Astrocyte of the spinal cord (primary cell): Measurements from ENCODE around the gene PPP2R5E.

Experiments
- DNase-seq: peaks from one replicate; pipeline ENCODE4 v3.0.0; 2011; ENCODE audit warnings: low read depth, low spot score
- H3K4me3 ChIP-seq: 2 replicates; pipeline ENCODE4 v1.5.1; 2011; ENCODE audit warnings: low read depth, mild to moderate bottlenecking, low read length, moderate library complexity
- in situ Hi-C: cut with HindIII; loops from 2 replicates; pipeline ENCODE4 v1.10.0; 2017; ENCODE audit warnings: low sequenced_read_pairs
- TF ChIP-seq, protein P1 (sequence below): IDR thresholded peaks from 2 replicates; pipeline ENCODE4 v1.5.1; 2012; ENCODE audit warnings: low read depth, mild to moderate bottlenecking, low read length, inconsistent platforms

PPP2R5E gene

DNA sequence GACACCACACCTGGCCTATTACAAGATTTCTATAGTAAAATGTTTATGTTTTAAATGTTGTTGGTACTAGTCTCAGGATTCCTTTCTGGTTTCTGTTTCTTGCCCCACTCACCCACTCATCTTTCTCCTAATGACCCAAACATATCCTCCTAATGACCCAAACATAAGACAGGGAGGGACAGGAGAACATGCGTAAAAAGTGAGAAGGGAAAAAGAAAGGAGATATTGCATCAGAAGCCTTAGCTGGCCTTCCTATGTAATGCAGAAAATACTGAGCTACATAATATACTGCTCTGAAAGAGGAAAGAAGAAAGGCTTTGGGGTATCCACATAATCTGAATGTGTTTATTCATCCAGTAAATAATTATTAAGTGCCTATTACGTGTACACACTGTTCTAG is 119.8 kb downstream of the PPP2R5E start:
- TF ChIP-seq, protein P1, sequence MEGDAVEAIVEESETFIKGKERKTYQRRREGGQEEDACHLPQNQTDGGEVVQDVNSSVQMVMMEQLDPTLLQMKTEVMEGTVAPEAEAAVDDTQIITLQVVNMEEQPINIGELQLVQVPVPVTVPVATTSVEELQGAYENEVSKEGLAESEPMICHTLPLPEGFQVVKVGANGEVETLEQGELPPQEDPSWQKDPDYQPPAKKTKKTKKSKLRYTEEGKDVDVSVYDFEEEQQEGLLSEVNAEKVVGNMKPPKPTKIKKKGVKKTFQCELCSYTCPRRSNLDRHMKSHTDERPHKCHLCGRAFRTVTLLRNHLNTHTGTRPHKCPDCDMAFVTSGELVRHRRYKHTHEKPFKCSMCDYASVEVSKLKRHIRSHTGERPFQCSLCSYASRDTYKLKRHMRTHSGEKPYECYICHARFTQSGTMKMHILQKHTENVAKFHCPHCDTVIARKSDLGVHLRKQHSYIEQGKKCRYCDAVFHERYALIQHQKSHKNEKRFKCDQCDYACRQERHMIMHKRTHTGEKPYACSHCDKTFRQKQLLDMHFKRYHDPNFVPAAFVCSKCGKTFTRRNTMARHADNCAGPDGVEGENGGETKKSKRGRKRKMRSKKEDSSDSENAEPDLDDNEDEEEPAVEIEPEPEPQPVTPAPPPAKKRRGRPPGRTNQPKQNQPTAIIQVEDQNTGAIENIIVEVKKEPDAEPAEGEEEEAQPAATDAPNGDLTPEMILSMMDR = no peak
- in situ Hi-C loops = no loop called here
- DNase-seq = no peak
- no peak overlapping the region for H3K4me3 ChIP-seq

DNA sequence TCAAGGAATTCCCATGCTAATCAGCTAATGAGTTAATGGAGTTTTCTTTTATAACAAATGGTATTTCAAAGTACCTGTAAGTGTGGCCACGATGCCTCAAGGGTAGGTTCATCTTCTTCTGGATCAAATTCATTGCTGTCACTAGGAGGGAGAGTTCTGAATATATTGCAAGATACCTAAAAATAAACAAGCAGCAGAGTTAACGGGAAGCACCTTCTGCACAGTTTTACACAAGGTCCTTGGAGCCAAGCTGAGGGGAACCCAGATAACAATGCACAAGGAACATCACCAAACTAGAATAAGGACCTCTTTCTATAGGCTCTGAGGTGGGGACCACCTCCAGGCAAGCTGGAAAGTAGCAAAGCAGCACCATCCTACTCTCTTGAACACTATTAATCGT is 121.3 kb downstream of the PPP2R5E start:
- TF ChIP-seq, protein P1 = no peak
- in situ Hi-C loops = no loop called here
- H3K4me3 ChIP-seq = no peak overlapping the region
- DNase-seq = no peak

DNA sequence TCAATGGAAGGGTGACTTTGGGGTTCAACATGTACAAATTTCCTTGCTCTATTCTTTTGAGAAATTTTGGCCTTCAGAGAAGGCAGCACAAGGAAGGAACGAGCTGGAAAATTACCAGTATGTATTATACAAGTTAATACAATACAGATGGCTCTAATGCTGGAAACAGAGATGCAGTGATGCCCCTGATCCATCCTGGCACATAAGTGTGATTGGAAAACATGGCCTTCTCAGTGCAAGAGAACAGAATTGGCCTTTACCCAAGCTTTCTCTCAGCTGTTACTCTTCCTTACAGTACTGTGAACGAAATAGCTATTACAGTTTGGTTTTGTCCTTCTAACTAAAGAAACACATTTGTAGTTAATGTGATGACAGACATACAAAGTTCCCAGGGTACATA is 122.0 kb downstream of the PPP2R5E start:
- no peak overlapping the region for H3K4me3 ChIP-seq
- TF ChIP-seq, protein P1 = no peak
- DNase-seq = no peak
- in situ Hi-C loops = no loop called here

DNA sequence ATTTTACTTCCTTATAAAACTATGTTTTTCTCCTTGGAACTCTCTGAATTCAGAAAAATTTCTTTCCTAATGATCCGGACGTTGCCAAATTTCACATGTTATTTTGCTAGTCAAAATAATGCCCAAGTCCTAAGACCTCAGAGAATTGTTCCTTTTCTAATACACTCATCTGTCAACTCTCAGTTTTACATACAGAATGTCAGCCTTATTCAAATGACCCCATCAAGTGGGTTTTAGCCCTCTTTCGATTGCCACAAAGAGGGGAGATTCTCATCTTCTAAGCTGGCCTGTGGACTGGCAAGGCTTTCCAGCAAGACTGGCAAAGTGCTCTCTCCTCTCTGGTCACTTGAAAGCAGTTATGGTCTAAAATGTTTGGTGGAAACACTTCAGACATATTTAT is 125.2 kb downstream of the PPP2R5E start:
- in situ Hi-C loops = no loop called here
- TF ChIP-seq, protein P1 = no peak

DNA sequence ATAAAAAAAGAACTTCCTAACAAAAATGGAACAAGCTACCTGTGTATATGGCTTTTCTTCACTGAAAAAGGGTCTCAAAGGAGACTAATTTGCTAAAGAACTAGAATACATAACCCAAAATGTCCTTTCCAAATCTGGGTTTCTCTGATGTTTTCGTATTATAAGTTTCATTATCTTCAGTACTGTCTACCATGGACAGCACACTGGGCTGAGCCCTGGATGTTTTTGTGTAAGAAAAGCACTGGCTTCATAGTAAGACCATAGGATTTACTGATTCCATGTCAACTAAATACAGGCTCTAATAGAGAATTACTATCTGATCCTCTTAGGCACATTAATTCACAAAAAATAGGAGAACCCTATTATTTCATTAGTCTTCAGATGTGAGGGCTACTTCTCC is 130.2 kb downstream of the PPP2R5E start:
- DNase-seq = peak; percentile 8
- TF ChIP-seq, protein P1 = no peak

More for the DNA sequence above, 125.2 kb downstream of the PPP2R5E start:
- H3K4me3 ChIP-seq = no peak overlapping the region
- DNase-seq = no peak

DNA sequence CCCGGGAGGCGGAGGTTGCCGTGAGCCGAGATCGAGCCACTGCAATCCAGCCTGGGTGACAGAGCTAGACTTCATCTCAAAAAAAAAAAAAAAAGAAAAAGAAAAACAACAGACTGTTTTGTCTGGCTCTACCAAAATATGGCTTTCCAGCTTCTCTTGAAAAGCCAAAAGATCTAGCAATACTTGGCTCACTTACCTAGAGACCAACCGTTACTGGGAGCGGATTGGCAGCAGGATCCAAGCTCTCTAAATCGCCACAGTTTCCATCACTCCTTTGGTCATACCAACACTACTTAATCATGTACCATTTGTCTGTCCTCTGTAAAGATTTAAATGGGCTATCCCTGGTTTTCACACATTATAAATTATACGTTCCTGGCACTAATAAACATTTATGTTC is 136.8 kb downstream of the PPP2R5E start:
- in situ Hi-C loops = no loop called here
- no peak for DNase-seq
- TF ChIP-seq, protein P1 = no peak
- H3K4me3 ChIP-seq = no peak overlapping the region

More for the DNA sequence above, 130.2 kb downstream of the PPP2R5E start:
- no peak overlapping the region for H3K4me3 ChIP-seq
- in situ Hi-C loops = no loop called here

DNA sequence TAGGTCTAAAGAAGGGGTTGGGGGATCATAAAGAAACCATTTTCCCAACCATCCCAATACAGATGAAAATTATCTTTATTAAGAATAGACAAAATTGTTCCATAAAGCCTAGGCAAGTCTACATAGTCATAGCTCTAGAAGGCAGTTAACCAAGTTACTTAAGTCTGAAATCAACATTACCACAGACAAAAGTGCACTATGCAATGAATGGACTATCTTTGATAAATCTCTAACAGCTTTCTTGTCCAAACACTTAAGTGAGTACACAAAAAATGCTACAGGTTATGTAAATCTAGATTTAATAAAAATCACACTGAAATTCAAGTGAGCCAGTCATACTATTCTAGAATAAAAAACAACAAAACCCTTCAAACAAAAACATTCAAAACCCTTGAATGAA is 137.5 kb downstream of the PPP2R5E start:
- in situ Hi-C loops = no loop called here
- no peak overlapping the region for H3K4me3 ChIP-seq
- TF ChIP-seq, protein P1 = no peak
- DNase-seq = no peak
